Esophagus squamous epithelium (tissue), 5 donors: ENCODE measurements around the gene ANKRD11. TPM values are rescaled to one million over a fixed set of nuclear protein-coding genes. Genes with fewer than 3 reads are reported as not detected.

Experiments
- DNase-seq: peaks from one replicate; lab custom pipeline; 2025; lab: John Stamatoyannopoulos, UW
- H3K27ac ChIP-seq, 4 donors: fragments of 200-600 bp; sonication (generic); one replicate each; pipeline ENCODE4 v1.5.1; 2016 to 2019; ENCODE audit warnings: mild to moderate bottlenecking in 1 of 4
- H3K27me3 ChIP-seq, 4 donors: fragments of 200-600 bp; sonication (generic); 1 replicate in 3 of 4; 2 replicates in 1 of 4; pipeline versions ENCODE4 v1.5.1 to v1.6.0; 2017 to 2021; ENCODE audit warnings: antibody characterized with exemption in 1 of 4
- H3K36me3 ChIP-seq, 3 donors: fragments of 200-600 bp; sonication (generic); one replicate each; pipeline ENCODE4 v1.5.1; 2016 to 2019
- H3K4me1 ChIP-seq, 3 donors: fragments of 200-600 bp; sonication (generic); one replicate each; pipeline ENCODE4 v1.5.1; 2017 to 2019
- H3K4me3 ChIP-seq, 4 donors: fragments of 200-600 bp; sonication (generic); 1 replicate in 3 of 4; 2 replicates in 1 of 4; pipeline ENCODE4 v1.5.1; 2016 to 2019; ENCODE audit warnings: mild to moderate bottlenecking in 2 of 4, moderate library complexity in 1 of 4
- H3K9me3 ChIP-seq, 3 donors: fragments of 200-600 bp; sonication (generic); one replicate each; pipeline ENCODE4 v1.5.1; 2016 to 2019
- POLR2A ChIP-seq, 4 donors: fragments of 450-650 bp; IDR thresholded peaks; one replicate each; pipeline ENCODE4 v1.6.1; 2017; ENCODE audit warnings: antibody characterized with exemption in 4 of 4, mild to moderate bottlenecking in 4 of 4, moderate library complexity in 3 of 4
- WGBS, 2 donors: methylation state at CpG; one replicate each; pipeline ENCODE4 v1.1.5; 2018; 5-methylcytosine and 5-hydroxymethylcytosine counted together
- intact Hi-C: fragments of 100-400 bp; cut with DNase I; formaldehyde crosslinking; loops from one replicate; pipeline ENCODE4 v1.15.0; 2022
- total RNA-seq, 4 donors: library from RNA; depleted of rRNA; stranded (reverse); fragments of >200 nt; gene quantifications; one replicate each; pipeline ENCODE4 v1.1.0, GENCODE V29; 2016
- TF ChIP-seq, protein P1 (sequence below), 6 experiments: fragments of 450-650 bp in 4 of 6; fragments of 200-600 bp in 2 of 6; sonication (generic) in 2 of 6; IDR thresholded peaks; one replicate each; pipeline ENCODE4 v1.5.1; 2016 to 2019; ENCODE audit warnings: antibody characterized with exemption in 6 of 6, mild to moderate bottlenecking in 4 of 6, moderate library complexity in 4 of 6
- donor health status: DM: yes; HTN: yes; CAD: no.

Gene ANKRD11
- total RNA-seq, 4 donors from 2014 or later, result 51.0 to 72.7 (median 66.9) TPM

DNA sequence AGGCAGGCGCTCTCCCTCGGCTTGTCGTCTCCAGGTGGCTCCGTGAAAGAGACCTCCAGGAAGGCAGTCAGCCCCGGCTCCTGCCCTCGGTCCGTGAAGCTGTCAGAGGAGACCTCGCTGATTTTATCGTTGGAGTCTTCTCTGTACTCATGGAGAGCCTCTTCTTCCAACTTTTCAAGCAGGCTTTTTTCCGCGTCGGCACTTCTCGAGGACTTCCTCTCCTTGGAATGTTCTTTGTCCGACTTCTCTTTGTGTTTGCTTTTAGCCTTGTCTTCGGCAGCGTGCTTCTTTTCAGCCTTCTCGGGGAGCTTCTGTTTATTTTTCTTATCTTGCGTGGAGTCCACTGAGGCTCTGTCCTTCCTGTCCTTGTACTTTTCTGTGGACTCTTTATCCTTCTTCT lies 207.8 kb downstream of the ANKRD11 start:
- Histone ChIP-seq H3K36me3 (peaks cover 51 to 98% (median 59%) of the 10 kb centered on the region in 3 donors), H3K9me3 (no peaks in the 10 kb centered on the region), H3K27ac (no peak overlapping the region), H3K4me1 (no peaks in the 10 kb centered on the region), H3K27me3 (no peaks in the 10 kb centered on the region), H3K4me3 (no peak overlapping the region)
- TF ChIP-seq, protein P1, sequence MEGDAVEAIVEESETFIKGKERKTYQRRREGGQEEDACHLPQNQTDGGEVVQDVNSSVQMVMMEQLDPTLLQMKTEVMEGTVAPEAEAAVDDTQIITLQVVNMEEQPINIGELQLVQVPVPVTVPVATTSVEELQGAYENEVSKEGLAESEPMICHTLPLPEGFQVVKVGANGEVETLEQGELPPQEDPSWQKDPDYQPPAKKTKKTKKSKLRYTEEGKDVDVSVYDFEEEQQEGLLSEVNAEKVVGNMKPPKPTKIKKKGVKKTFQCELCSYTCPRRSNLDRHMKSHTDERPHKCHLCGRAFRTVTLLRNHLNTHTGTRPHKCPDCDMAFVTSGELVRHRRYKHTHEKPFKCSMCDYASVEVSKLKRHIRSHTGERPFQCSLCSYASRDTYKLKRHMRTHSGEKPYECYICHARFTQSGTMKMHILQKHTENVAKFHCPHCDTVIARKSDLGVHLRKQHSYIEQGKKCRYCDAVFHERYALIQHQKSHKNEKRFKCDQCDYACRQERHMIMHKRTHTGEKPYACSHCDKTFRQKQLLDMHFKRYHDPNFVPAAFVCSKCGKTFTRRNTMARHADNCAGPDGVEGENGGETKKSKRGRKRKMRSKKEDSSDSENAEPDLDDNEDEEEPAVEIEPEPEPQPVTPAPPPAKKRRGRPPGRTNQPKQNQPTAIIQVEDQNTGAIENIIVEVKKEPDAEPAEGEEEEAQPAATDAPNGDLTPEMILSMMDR (IDR thresholded peaks at IDR 0.05), result no peak
- no peak for TF ChIP-seq POLR2A (IDR thresholded peaks at IDR 0.05)
- 88 to 89% methylated on average over 18 of the region's 18 CpGs for WGBS, 2 donors
- DNase-seq, result no peak
- intact Hi-C loops, result no loop called here

DNA sequence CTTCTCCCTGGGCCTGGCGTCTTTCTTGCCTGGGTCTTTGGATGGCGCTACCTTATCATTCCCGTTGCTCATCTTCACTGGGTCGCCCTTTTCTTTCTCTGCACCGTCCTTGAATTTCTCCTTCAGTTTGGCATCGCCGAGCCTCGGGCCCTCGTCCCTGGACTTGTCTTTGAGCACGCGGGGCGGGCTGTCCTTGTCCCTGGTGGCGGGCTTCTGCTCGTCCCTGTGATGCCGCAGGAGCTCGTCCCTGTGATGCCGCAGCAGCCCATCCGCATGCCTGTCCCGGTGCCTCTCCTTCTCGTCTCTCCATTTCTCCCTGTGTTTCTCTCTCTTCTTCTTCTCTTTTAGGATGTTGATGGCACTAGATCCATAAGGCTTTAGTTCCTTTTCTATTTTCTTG lies 208.5 kb downstream of the ANKRD11 start:
- Histone ChIP-seq H3K4me3 (no peak overlapping the region), H3K27me3 (no peaks in the 10 kb centered on the region), H3K9me3 (no peaks in the 10 kb centered on the region), H3K27ac (no peak overlapping the region), H3K36me3 (peaks cover 56 to 98% (median 56%) of the 10 kb centered on the region in 3 donors), H3K4me1 (no peaks in the 10 kb centered on the region)
- DNase-seq, result no peak
- 91 to 93% methylated on average over 20 of the region's 20 CpGs for WGBS, 2 donors
- TF ChIP-seq, protein P1 (IDR thresholded peaks at IDR 0.05), result no peak
- no peak for TF ChIP-seq POLR2A (IDR thresholded peaks at IDR 0.05)
- intact Hi-C loops, result no loop called here

DNA sequence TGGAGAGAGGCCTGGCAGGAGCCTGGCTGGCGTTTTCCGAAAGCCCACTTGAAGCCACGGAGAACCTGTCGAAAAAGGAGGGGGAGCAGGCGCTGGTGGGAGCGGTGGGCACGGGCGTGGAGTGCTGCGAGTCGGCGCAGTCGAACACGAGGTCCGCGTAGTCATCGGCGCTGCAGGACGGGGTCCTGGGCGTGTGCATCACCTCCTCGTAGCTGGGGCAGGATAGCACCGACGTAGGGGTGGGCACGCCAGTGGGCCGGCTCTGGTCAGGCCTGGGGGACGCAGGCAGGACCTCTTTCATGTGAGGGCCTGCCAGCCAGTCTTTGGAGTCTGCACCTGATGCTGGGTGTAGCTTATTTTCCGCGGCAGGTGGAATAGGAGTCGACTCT lies 209.2 kb downstream of the ANKRD11 start:
- Histone ChIP-seq H3K4me1 (no peaks in the 10 kb centered on the region), H3K36me3 (peaks cover 52 to 98% (median 56%) of the 10 kb centered on the region in 3 donors), H3K27ac (no peak overlapping the region), H3K9me3 (no peaks in the 10 kb centered on the region), H3K4me3 (no peak overlapping the region), H3K27me3 (no peaks in the 10 kb centered on the region)
- TF ChIP-seq, protein P1 (IDR thresholded peaks at IDR 0.05), result no peak
- TF ChIP-seq POLR2A (IDR thresholded peaks at IDR 0.05), result no peak
- intact Hi-C loops, result no loop called here
- WGBS, 2 donors, result 93 to 94% methylated on average over 14 to 25 of the region's 28 CpGs
- DNase-seq, result no peak

DNA sequence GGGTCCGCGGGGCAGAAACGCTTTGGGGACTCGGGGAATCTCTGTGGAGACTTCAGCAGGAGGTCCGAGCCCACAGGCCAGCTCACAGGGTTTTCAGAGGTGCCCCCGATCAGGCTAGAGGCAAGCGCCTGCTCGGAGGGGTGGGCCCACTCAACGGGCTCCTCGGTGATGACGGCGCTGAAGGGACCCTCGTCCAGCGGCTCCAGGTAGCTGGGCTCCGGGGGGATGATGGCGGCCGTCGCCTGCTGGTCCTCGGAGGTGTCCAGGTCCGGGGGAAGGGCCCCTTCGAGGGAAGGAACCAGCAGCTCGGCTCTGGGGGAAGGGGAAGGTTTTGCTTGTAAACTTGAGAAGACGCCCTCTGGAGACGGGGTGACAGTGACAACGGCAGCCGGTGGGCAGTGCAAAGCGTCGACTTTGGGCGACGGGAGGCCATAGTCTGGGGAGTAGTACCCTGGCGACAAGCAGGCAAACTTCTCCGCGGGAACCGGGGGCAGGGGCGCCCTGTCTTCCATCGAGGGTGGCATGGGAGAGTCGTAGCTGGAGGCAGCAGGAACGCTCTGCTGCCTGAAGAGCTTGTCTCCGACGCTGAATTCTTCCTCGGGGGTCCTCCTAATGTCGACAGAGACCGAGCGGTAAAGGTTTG lies 209.7 kb downstream of the ANKRD11 start:
- no peaks in the 10 kb centered on the region for H3K9me3 ChIP-seq
- no peak for TF ChIP-seq POLR2A (IDR thresholded peaks at IDR 0.05)
- TF ChIP-seq, protein P1 (IDR thresholded peaks at IDR 0.05), result no peak
- no peak for DNase-seq
- H3K4me3 ChIP-seq, result no peak overlapping the region
- 95 to 98% methylated on average over 15 to 16 of the region's 44 CpGs for WGBS, 2 donors
- H3K36me3 ChIP-seq, result peaks cover 47 to 98% (median 51%) of the 10 kb centered on the region in 3 donors
- H3K27ac ChIP-seq, result no peak overlapping the region
- no peaks in the 10 kb centered on the region for H3K4me1 ChIP-seq
- intact Hi-C loops, result no loop called here
- H3K27me3 ChIP-seq, result no peaks in the 10 kb centered on the region

DNA sequence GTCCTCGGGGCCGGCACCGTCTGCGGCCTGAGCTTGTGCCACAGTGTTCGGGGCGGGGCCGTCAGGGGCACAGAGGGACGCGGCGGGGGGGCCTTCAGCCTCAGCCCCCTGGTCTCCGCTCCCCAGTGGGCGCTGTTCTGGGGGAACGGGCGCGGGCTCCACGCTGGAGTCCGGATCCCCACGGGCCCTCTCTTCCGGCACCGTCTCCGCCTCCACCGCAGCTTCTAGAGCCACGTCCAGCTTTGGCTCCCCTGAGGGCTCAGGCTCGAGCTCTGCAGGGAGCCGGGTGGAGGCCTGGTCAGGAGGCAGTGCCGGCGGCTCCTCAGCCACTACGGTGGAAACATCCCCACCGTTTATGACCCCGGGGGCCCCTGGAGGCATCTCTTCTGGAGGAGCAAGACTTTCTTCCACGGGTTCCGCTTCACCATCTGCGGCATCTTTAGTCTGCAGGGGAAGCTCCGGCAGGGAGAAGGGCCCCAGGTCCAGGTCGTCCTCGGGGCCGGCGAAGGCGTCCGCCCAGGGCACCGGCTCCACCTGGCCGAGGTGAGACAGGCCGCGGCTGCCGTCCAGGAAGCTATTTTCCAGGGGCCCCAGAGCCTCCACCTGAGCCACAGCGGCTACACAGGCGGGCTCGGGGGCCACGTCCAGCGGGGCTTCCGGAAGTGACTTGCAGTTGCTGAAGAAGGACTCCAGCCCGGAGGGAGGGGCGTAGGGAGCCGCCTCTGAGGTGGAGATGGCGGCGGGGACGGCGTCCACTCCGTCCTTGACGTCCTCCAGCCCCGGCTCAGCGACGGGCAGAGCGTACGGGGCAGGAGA lies 210.5 kb downstream of the ANKRD11 start:
- TF ChIP-seq, protein P1 (IDR thresholded peaks at IDR 0.05), result no peak
- TF ChIP-seq POLR2A (IDR thresholded peaks at IDR 0.05), result no peak
- no peaks in the 10 kb centered on the region for H3K9me3 ChIP-seq
- H3K27me3 ChIP-seq, result no peaks in the 10 kb centered on the region
- peaks cover 43 to 98% (median 50%) of the 10 kb centered on the region in 3 donors for H3K36me3 ChIP-seq
- no peak overlapping the region for H3K4me3 ChIP-seq
- no peak for DNase-seq
- H3K4me1 ChIP-seq, result no peaks in the 10 kb centered on the region
- H3K27ac ChIP-seq, result no peak overlapping the region
- intact Hi-C loops, result no loop called here
- WGBS, 2 donors, result 93% methylated on average over 6 of the region's 65 CpGs; no CpG with 5 or more reads in 1 of the 2 donors
